Inflammatory macrophage (primary cell): ENCODE results near the gene PGBD5.
A peak's percentile ranks its signal among the peaks of the same experiment; 100 is the strongest.

Source experiments
- DNase-seq, 2 donors: peaks; one replicate each; pipeline ENCODE4 v3.0.0-alpha.2; 2020 to 2022

The PGBD5 gene

DNA sequence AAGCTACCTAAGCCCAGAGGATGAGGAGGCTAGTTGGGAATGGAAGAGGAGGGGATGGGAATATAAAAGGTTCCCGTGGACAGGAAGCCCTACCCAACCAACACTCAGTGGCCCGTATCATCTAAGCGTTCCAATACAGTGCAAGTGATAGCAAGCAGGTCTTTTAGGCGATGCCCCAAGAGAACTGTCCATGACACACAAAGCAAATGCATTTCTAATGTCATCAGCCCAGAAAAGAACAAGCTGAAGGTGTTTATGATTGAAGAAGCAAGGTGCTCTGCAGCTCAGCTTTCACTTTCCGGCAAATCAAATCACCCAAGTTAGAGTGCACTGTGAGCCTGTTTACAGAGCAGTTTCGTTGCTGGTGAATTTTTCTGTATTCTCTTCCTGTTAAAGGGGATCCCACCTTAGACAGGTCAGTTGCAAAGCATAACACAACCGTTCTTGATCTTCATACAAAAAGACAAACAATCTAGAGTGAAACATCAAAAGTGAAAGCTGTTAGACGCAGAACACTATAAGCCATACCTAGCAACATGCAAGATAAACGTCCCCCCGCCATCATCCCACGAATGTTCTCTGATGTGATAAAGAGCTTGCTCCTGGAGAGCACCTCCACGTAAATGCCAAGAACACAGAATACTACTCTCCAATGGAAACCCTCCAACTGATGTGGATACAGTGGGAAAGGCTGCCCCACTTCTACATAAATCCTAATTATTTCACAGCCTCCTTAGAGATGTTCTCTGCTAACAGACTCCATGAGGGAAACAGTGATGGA lies 54.0 kb downstream of the PGBD5 start:
- no peak for DNase-seq

DNA sequence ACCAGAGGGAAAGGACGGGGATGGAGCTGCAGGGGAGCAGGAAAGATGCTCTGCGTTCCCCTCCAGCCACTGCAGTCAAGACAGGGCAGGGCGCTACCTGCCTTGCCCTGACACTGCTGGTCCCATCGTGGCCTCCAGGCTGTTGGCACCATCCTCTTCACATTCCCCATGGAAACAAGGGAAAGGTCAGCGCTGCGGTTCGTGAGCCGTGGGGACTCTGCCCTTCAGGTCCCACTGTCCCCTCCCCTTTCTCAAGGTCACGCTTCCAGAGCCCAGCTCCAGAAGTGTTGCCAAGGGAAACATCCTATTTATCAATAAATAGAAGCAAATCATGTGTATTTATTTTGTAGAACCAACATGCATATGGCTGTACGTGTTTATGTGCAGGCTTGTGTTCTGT lies 56.0 kb downstream of the PGBD5 start:
- no peak for DNase-seq

DNA sequence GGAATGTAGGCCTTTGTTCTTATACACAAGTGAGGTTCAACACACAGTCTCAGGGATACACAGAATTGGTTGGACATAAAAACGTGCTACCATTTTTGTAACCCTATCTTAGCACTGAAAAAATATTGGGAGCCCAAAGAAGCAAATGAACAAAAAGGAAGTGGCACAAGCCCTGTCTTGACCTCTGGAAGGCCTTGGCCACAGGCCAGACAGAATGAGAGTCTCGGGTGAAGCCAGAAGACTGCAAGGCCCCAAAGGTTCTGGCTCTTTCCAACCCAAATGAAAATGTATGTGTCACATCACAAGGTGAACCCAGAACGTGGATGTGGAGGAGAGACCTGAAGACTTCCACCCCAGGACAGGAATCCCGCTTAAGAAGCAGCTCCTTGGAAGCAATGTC lies 57.3 kb downstream of the PGBD5 start:
- DNase-seq = no peak

DNA sequence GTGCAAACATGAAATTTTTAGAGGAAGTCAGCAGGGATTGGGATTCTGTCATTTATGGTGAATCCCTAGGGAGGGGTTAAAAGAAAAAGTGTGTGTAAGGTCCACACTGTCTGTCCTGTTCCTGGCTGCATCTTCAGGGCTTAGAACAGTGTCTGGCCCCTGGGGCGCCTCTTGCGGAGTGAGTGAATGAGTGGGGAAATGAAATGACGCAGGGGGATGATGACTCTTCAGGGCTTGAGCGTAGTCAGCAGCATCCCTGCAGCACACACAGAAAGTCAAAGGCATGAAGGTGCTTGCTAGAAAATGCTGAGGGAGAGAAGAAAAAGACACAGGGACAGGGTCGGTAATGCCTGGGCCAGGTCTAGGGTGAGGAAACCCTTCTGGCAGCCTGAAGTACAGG lies 57.8 kb downstream of the PGBD5 start:
- no peak for DNase-seq

DNA sequence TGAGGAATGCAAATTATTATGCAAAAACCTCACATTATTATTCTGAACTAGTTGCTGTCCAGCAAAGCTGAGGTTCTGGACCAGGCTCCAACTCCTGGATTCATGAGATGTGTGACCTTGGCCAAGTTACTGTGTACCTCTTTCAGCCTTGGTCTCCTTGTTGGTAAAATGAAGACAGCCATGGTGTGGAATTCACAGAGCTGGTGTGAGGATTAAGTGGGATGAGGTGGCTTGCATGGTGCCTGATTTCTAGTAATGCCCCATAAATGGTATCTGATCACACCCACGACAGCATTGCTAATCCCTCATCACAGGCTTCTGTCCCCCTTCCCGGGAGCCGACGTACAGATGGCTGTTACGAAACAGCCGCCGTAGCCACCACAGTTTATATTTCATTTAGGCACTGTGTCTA lies 59.6 kb downstream of the PGBD5 start:
- DNase-seq = no peak

DNA sequence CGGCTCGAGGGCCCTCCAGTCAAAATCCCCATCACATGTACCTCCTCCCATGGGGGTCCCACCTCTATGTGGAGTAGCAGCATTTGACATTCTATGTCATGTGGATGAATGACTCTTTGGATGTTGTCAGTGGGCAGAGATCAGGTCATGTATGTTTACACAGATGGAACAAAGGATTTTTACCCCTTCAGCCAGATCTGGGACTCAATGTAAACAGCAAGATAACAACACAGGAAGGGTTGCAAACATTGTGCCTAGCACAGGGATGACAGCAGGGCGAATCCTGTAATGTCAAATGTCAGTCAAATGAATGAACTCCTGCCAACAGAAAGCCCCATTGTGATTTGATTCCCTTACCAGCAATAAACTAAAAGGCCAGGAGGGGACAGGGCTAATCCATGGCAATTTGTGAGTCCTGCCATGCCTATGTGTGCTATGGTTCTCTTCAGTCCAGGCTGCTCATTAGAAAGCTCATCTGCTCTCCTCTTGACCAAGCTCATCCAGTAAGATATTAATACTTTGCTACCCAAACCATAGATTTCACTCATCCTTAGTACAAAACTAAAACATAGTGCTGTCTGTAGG lies 60.3 kb downstream of the PGBD5 start:
- no peak for DNase-seq

DNA sequence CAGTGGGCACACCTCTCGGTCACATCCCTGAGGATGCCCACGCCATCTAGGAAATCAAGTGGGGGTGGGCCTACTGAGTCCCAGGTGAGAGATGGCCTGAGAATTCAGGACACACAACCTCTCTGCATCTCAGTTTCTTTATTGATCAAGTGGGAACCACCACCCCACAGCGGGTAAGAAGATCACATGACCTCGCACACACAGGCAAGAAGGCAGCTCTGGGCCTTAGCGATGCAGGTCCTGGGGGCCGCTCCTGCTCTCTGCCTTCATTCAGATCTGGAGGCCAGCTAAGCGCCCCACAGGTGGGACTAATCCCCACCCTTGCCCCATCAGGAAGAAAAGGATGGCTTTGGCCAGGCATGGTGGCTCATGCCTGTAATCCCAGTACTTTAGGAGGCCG lies 63.2 kb downstream of the PGBD5 start:
- DNase-seq = no peak

DNA sequence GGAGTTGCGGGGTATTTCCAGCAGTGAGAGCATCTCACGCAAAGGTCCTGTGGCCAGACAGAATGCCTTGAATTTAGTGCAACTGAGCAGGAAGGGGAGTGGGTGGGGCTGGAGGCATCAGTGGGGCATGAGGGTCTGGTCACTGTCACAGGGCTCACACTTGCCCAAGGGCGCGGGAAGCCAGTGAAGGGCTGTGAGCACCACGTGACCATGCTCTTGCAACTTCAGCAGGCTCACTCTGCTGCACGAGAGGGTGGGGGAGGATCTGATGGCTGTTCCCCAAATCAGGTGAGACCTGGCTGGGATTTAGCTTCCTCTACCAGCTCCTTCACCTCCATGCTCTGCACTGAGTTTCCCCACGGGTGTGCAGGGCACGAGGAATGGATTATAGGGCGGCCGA lies 64.2 kb downstream of the PGBD5 start:
- DNase-seq = no peak

DNA sequence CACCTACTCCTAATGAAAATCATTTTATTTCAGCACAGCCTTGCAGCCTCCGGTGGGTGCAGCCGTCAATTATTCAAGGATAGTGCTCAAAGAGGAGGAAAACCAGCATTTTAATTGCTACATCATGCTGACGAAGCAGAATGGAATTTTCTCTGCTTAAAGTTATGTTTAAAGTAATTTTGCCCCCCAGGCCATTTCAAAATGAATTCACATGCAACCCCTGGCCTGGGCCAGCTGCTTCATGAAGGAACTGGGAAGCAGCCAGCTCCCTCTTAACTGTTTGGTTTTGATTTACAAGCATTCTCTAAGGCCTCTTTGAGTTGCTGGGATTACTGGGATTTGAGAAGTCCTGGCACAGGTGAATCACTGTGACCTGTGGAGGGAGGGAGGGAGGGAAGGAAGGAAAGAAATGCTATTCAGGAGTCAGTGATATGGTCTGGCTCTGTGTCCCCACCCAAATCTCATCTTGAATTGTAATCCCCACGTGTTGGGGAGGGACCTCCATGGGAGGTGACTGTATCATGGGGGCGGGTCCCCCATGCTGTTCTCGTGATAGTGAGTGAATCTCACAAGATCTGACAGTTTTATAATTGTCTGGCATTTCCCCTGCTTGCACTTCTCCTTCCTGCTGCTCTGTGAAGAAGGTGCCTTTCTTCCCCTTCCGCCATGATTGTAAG lies 66.0 kb downstream of the PGBD5 start:
- DNase-seq = no peak

DNA sequence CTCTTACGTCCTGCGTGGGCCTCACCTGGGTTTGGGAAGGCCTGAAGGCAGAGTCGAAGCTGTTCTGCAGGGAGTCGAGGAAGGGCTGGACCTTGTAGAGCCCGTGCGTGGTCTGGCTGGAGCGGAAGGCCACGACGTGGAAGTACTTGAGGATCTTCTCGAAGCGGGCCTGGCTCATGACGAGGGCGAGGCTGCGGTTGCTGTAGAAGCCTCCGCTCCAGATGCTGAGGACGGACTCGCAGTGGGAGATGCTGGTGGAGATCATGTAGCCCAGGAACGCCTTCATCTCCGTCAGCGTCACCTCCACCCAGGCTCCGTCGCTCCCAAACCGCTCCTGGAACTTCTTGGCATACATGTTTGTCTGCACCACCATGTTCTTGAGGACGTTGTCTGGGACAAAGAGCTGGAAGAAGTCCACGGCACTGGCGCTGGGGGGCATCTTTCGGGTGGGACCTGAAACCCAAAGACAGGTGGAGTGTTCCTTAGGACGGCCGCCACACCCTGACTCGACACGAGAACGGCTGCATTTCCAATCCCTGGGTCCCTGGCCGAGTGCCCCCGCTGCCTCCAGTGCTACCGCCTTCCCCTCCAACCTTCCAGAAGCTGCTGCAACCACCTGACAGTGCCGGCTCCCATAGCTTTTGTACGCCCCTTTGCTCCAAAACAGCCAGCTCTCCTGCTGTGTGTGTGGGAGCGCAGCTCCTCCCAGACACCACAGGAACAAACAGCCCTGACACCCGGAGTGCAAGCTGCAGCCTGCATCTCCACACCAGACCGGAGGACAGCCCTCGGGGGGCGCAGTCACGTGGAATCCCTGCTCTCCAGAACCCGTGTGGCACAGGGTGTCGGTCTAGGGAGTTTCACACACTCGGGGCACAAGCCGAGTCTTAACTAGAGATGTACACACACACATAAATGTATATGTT lies 69.0 kb downstream of the PGBD5 start:
- no peak for DNase-seq

DNA sequence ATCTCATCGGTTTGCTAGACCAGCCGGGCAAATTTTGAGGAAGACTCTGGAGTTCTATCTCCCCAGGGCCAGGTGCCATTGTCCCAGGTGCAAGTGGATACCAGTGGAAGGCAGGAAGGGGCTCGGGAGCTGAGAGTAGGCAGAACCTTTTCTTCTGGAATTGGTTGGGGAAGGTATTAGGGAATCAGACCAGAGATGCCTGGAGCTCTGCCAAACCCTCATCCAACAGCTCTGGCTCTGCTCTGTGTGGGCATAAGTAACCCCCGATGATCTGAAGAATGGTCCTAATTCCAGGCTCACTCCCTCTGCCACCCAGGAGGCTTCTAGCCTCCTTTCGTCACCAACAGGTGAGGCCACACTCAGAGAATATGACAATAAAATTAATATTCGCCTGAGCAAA lies 69.9 kb downstream of the PGBD5 start:
- DNase-seq = no peak

DNA sequence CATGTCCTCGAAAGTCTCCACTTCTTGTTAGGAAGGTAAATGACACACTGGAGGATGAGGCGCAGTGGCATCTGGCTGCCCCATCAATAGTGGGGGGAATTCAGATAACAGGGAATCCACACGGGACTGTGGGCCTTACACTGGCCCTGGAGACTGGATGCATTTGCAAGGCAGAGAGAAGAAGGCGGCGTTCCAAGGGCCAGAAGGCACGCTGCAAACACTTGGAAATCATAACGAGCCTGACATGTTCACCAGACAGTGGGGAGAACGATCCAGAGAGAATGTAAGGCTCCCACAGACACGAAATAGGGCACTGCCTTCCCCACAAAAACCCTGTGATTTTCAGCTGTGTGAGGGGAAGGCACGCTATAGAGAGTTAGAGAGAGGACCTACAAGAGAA lies 70.5 kb downstream of the PGBD5 start:
- no peak for DNase-seq

DNA sequence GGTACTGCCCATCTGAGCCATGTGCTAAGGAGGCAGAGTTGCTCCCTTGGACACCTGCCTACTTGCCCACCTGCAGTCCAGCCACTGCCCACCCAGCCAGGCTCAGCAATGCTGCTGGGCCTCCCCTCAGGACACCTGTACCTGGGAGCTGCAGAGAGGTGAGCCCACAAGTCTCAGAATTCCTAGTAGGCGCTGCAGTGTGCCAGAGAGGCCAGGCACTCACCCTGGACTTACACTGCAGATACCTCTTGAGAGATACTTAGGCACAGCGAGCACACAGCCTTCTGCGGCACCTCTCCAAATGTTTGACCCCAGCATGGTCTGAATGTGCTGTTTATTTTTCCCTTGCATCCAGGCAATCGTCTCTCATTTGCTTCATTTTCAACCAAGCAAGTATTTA lies 71.0 kb downstream of the PGBD5 start:
- no peak for DNase-seq

DNA sequence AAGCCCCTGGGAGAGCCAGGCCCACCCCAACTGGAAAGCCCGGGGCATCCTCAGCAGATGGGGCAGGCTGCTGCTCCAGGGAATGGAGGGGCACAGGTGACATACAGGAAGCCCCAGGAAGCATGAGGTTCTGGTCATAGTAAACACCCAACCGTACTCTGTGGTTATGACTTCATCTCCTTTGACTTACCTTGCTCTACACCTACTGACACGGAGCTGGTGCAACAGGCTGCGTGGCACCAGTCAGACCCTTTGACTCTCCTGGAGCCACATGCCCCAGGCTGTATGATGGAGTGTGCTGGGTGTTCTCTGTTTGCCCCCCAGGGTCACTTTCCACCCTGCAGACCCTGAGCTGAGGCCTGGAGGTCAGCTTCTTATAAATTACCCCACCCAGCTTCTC lies 72.1 kb downstream of the PGBD5 start:
- no peak for DNase-seq

DNA sequence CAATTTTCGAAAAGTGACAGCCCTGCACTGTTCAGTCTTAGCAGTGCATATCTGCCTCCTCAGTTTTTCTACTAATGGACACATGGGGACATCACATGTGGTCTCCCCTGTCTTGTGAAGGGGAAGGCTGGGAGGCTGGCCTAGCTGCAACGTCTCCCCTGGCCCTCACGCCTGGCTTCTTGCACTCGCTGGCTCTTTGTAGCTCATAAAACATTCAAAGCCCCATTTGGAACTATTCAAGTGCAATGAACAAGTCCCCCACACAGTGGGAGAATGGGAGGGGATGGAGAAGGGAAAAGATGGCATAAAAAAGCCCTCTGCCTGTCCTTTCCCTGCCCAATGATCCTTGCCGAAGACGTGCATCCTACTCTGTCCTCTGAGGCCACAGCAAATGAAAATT lies 73.6 kb downstream of the PGBD5 start:
- no peak for DNase-seq

DNA sequence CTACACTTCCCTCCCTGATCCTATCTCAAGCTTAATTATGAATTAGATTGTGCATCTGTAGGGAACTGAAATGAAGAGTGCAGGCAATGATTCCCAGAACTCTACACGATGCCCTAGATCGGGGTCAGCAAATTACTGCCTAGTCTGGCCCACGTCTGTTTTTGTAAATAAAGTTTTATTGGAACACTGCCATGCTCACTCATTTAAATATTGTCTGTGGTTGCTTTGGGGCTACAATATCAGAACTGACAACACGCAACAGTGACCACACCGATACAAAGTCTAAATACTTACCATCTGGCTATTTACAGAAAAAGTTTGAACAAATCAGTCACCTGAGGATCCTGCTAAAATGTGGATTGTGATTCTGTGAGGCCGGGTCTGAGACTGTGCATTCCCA lies 74.1 kb downstream of the PGBD5 start:
- no peak for DNase-seq

DNA sequence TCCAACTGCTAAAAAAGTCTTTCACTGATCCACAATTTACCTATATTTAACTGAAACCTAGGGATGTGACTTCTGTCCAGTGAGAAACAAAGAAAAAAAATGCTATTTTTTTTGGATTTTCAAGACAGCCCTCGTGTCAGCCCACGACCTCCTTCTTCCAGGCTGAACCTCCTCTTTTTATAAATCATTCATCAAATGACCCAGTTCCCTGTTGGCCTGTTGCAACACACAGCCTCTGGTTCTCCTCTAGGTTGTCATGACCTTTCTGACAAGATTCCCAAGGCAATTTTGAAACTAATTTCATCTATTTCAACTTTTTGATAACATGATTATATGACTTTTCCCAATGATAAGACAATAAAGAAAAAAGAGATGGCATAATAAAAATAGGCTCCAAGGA lies 74.6 kb downstream of the PGBD5 start:
- DNase-seq = peak; percentile 33 to 61

DNA sequence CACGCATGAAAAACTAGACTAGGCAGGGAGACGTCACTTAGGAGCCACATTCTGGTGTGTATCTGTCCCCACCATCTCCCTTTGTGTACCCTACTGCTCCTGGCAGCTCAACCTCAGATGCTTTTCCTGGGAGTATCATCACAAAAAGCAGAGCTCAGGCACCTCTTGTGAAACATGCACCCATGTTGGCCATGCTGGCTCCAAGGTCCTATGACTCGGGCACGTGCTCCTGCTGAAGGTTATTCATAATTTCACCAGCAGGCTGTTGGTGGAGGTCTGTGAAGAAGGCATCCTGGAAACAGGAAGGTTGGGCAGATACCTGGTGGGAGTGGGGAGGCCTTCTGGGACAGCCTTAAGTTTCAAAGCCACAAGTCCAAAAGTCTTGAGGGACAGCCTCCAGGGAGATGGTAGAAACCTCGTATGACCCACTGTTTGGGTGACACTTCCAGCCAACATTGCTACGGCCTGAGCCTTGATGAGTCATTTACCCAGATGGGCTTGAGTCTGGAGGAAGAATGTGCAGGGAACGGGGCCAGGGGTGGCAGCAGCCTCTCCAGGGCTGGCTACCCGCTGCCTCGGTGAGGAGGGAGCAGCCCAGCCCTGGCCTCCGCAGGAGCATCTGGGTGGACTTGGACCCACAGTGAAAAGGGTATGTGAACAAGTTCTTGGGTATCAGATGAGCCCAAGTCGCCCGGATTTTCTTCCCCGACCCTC lies 75.8 kb downstream of the PGBD5 start:
- no peak for DNase-seq

DNA sequence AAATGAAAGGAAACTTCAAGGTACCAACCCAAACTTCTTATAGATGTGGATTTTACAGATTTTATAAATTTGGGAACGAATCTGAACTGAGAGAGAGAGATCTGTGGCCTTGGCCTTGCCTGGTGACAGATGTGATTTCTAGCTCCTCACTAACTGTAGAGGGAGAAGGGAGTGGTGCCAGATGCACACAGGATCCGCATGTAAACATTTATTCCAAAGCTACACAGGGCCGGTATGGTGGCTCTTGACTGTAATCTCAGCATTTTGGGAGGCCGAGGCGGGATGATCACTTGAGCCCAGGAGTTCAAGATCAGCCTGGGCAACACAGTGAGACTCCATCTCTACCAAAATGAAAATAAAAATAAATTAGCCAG lies 77.1 kb downstream of the PGBD5 start:
- no peak for DNase-seq

DNA sequence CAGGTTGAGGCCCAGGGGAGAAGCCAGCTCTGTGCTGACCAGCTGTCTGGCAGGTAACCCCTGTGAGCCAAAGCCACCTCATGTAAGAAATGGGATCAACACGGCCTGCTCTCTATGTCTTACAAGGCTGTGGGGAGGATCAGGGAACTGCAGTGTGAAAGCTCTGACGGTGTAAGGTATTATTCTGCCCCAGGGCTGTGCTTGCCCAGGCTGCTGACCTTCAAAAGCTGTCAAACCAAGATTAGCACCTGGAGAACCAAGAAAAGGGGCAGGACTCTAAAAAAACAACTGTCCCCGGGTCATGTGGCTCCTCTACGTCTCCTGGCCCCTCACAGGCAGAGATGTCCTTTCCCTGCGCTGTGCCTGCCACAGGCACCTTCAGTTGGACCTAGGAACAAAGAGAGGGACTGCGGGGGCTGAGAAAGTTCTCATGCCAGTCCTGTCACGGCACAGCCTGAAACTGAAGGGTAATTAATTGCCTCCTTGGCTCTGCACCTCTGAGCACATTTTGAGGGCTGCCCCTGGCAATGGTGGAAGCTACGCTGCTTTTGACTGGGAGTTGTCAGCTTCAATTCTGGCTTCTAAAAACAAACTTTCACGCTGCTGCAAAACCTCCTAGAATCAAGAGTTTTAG lies 77.6 kb downstream of the PGBD5 start:
- no peak for DNase-seq

DNA sequence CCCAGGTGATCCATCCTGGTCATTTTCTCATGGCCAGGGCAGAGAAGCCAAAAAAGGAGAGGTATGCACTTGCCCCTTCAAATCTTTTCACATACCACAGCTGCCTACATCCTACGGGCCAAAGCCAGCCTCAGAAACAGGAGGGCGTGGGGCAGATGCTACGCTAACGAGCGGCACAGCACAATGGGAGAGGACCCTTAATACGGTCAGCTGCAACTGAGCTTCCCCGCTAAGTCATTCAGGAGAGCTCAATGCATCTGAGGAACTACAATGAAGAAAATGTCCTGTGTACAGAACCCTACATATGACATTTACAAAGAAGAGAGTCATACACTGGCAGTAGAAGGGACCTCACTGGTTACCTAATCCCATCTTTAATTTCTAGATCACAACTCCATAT lies 78.2 kb downstream of the PGBD5 start:
- no peak for DNase-seq
